OCI-LY1 (cell line): ENCODE measurements around the gene PSMD2.

Experiments used
- EZH2 ChIP-seq: fragments of 200-600 bp; sonication (generic), shearing (Covaris generic); IDR thresholded peaks from 2 replicates; pipeline ENCODE4 v1.8.0; 2017; ENCODE audit warnings: borderline replicate concordance, mixed run types, mild to moderate bottlenecking, antibody characterized with exemption, low read length, moderate library complexity, mixed read lengths
- TF ChIP-seq, protein P1 (sequence below): fragments of 200-600 bp; sonication (generic), shearing (Covaris generic); IDR thresholded peaks from 2 replicates; pipeline ENCODE4 v1.5.1; 2017; ENCODE audit warnings: mild to moderate bottlenecking, antibody characterized with exemption, low read length, moderate library complexity, mixed read lengths

DNA sequence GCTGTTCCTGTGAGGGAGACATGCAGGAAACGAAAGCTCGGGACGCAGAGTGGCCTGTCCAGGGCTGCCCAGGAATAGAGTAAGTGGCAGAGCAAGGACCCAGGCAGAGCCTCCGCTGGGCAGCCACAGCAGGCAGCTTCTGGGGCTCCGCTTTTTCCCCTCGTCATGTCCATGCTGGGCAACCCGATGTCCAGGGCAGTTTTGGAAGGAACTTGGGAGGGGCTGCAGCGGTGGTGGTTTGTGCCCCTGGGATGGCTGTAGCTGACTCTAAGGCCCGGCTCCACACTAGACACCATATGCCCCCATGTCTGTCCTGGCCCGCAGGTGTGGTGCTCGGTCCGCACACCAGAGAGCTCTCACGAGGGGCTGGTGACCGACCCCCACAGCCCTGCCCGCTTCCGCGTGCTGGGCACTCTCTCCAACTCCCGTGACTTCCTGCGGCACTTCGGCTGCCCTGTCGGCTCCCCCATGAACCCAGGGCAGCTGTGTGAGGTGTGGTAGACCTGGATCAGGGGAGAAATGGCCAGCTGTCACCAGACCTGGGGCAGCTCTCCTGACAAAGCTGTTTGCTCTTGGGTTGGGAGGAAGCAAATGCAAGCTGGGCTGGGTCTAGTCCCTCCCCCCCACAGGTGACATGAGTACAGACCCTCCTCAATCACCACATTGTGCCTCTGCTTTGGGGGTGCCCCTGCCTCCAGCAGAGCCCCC lies 7.1 kb upstream of the PSMD2 start:
- TF ChIP-seq, protein P1, sequence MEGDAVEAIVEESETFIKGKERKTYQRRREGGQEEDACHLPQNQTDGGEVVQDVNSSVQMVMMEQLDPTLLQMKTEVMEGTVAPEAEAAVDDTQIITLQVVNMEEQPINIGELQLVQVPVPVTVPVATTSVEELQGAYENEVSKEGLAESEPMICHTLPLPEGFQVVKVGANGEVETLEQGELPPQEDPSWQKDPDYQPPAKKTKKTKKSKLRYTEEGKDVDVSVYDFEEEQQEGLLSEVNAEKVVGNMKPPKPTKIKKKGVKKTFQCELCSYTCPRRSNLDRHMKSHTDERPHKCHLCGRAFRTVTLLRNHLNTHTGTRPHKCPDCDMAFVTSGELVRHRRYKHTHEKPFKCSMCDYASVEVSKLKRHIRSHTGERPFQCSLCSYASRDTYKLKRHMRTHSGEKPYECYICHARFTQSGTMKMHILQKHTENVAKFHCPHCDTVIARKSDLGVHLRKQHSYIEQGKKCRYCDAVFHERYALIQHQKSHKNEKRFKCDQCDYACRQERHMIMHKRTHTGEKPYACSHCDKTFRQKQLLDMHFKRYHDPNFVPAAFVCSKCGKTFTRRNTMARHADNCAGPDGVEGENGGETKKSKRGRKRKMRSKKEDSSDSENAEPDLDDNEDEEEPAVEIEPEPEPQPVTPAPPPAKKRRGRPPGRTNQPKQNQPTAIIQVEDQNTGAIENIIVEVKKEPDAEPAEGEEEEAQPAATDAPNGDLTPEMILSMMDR = no peak
- TF ChIP-seq EZH2 = no peak
